Left forelimb (tissue), 1 donor: ENCODE measurements around the gene GNA12.
"Not testable (repeated sequence)": the region's sequence is repeated elsewhere in the genome, so short reads cannot be mapped to it uniquely, and the experiment has no call there.

ENCODE experiments used
- DNase-seq: peaks from one replicate; pipeline ENCODE4 v3.0.0-alpha.2; 2018; ENCODE audit warnings: low spot score

GNA12 gene

GRCh38 chr7:2689951-2690705, 154.0 kb downstream of the GNA12 start:
- no peak for DNase-seq

GRCh38 chr7:2689343-2689847, 154.7 kb downstream of the GNA12 start:
- no peak for DNase-seq

GRCh38 chr7:2688409-2689342, 155.4 kb downstream of the GNA12 start:
- no peak for DNase-seq

- DNase-seq, result no peak
These were observed 156.2 kb downstream of the GNA12 start, which contains the start of gene AMZ1 for GRCh38 chr7:2687881-2688318. Gene AMZ1 (plus strand): TSS chr7:2688202. CDS start chr7:2700452, 12,250 bp downstream.

GRCh38 chr7:2687338-2687869, 156.7 kb downstream of the GNA12 start:
- DNase-seq, result no peak

GRCh38 chr7:2686101-2686500, 158.0 kb downstream of the GNA12 start:
- no peak for DNase-seq

- DNase-seq, result no peak
These were observed 159.6 kb downstream of the GNA12 start for GRCh38 chr7:2684501-2684900.

GRCh38 chr7:2681929-2682799, 161.9 kb downstream of the GNA12 start:
- no peak for DNase-seq

GRCh38 chr7:2680792-2681490, 163.2 kb downstream of the GNA12 start:
- DNase-seq, result peak; percentile 81

- DNase-seq, result no peak
These were observed 163.9 kb downstream of the GNA12 start for GRCh38 chr7:2680256-2680655.

- DNase-seq, result not testable (repeated sequence)
These were observed 164.7 kb downstream of the GNA12 start for GRCh38 chr7:2679135-2680127.

- DNase-seq, result not testable (repeated sequence)
These were observed 165.7 kb downstream of the GNA12 start for GRCh38 chr7:2678454-2678853.
